Liver (tissue), 9 donors: ENCODE measurements around the gene RNASE8. TPM values are rescaled to one million over a fixed set of nuclear protein-coding genes. Genes with fewer than 3 reads are reported as not detected.
A peak's percentile ranks its signal among the peaks of the same experiment; 100 is the strongest.

ENCODE experiments used
- DNase-seq: peaks from one replicate; pipeline ENCODE4 v3.0.0-alpha.2; 2017; ENCODE audit warnings: low spot score
- H3K27ac ChIP-seq, 2 donors: one replicate each; pipeline ENCODE4 v1.7.0; 2013; ENCODE audit warnings: inconsistent platforms in 2 of 2, low read length in 2 of 2, control low read depth in 1 of 2, low read depth in 1 of 2, mild to moderate bottlenecking in 1 of 2
- H3K27me3 ChIP-seq, 4 donors: one replicate each; pipeline versions ENCODE4 v1.6.1 to v1.7.0; 2013; ENCODE audit warnings: low read length in 3 of 4, inconsistent platforms in 1 of 4, mild to moderate bottlenecking in 1 of 4, moderate library complexity in 1 of 4; ENCODE audit not compliant: control insufficient read depth in 4 of 4, insufficient read depth in 4 of 4
- H3K36me3 ChIP-seq, 4 donors: one replicate each; pipeline versions ENCODE4 v1.6.1 to v1.7.0; 2013; ENCODE audit warnings: low read length in 3 of 4, mild to moderate bottlenecking in 3 of 4, low read depth in 1 of 4, moderate library complexity in 1 of 4; ENCODE audit not compliant: control insufficient read depth in 4 of 4, insufficient read depth in 3 of 4
- H3K4me1 ChIP-seq, 4 donors: one replicate each; pipeline versions ENCODE4 v1.6.1 to v1.7.0; 2013; ENCODE audit warnings: low read length in 3 of 4, mild to moderate bottlenecking in 3 of 4, moderate library complexity in 1 of 4; ENCODE audit not compliant: control insufficient read depth in 4 of 4, insufficient read depth in 4 of 4
- H3K4me3 ChIP-seq, 3 donors: one replicate each; pipeline versions ENCODE4 v1.6.1 to v1.7.0; 2013; ENCODE audit warnings: low read length in 3 of 3, control low read depth in 1 of 3, low read depth in 1 of 3, mild to moderate bottlenecking in 1 of 3
- H3K9ac ChIP-seq, 2 donors: one replicate each; pipeline ENCODE4 v1.7.0; 2013; ENCODE audit warnings: low read length in 2 of 2, mild to moderate bottlenecking in 2 of 2, moderate library complexity in 2 of 2, control low read depth in 1 of 2, low read depth in 1 of 2
- H3K9me3 ChIP-seq, 4 donors: one replicate each; pipeline versions ENCODE4 v1.6.1 to v1.7.0; 2013; ENCODE audit warnings: low read length in 3 of 4; ENCODE audit not compliant: control insufficient read depth in 4 of 4
- CTCF ChIP-seq: fragments of 150-350 bp; IDR thresholded peaks from 2 replicates; pipeline ENCODE4 v1.5.1; 2017; ENCODE audit warnings: improper control_type of control experiment, low read depth, low read length; ENCODE audit not compliant: missing input control
- EGR1 ChIP-seq, 2 donors: IDR thresholded peaks; 2 replicates each; pipeline ENCODE4 v1.6.1; 2016 to 2018; ENCODE audit warnings: antibody characterized with exemption in 2 of 2, low read depth in 2 of 2
- FOXA1 ChIP-seq: IDR thresholded peaks from 2 replicates; pipeline ENCODE4 v1.6.1; 2016; ENCODE audit warnings: antibody characterized with exemption
- FOXA2 ChIP-seq: IDR thresholded peaks from 2 replicates; pipeline ENCODE4 v1.6.1; 2016; ENCODE audit warnings: antibody characterized with exemption
- GABPA ChIP-seq, 2 donors: IDR thresholded peaks in 1 of 2; conservative IDR thresholded peaks in 1 of 2; 2 replicates each; pipeline ENCODE4 v1.6.1; 2016; ENCODE audit warnings: antibody characterized with exemption in 2 of 2, mild to moderate bottlenecking in 1 of 2, moderate library complexity in 1 of 2
- HNF4G ChIP-seq: IDR thresholded peaks from 2 replicates; pipeline ENCODE4 v1.6.1; 2016; ENCODE audit warnings: antibody characterized with exemption
- JUND ChIP-seq, 2 donors: IDR thresholded peaks; 2 replicates each; pipeline ENCODE4 v1.6.1; 2016; ENCODE audit warnings: antibody characterized with exemption in 2 of 2
- RAD21 ChIP-seq, 2 donors: IDR thresholded peaks; 2 replicates each; pipeline ENCODE4 v1.6.1; 2016; ENCODE audit warnings: antibody characterized with exemption in 2 of 2, mild to moderate bottlenecking in 2 of 2
- RXRA ChIP-seq, 2 donors: IDR thresholded peaks; 2 replicates each; pipeline ENCODE4 v1.6.1; 2017 to 2018; ENCODE audit warnings: antibody characterized with exemption in 2 of 2, mild to moderate bottlenecking in 1 of 2
- SP1 ChIP-seq: IDR thresholded peaks from 2 replicates; pipeline ENCODE4 v1.6.1; 2018; ENCODE audit warnings: antibody characterized with exemption, mild to moderate bottlenecking
- YY1 ChIP-seq: IDR thresholded peaks from 2 replicates; pipeline ENCODE4 v1.6.1; 2016; ENCODE audit warnings: antibody characterized with exemption, mild to moderate bottlenecking
- ZBTB33 ChIP-seq: IDR thresholded peaks from 2 replicates; pipeline ENCODE4 v1.6.1; 2016; ENCODE audit warnings: antibody characterized with exemption
- WGBS: extraction: QIAGEN DNeasy Blood & Tissue Kit; methylation state at CpG from one replicate; pipeline ENCODE4 v1.1.7; 2013; 5-methylcytosine and 5-hydroxymethylcytosine counted together
- polyA plus RNA-seq, 2 donors: library from polyadenylated mRNA; stranded (reverse) in 1 of 2; unstranded in 1 of 2; fragments of 200-250 nt in 1 of 2; fragments of >200 nt in 1 of 2; fragmentation: Nextera tagmentation in 1 of 2; extraction: Ambion mirVana in 1 of 2; gene quantifications; one replicate each; pipeline versions ENCODE4 v1.2.1 to v1.2.3, GENCODE V29; 2013 to 2015
- total RNA-seq, 2 donors: library from RNA; depleted of rRNA; stranded (reverse); fragments of >200 nt; gene quantifications; one replicate each; pipeline ENCODE4 v1.2.3, GENCODE V29; 2014
- TF ChIP-seq, protein P1 (sequence below): IDR thresholded peaks from 2 replicates; pipeline ENCODE4 v1.6.1; 2016; ENCODE audit warnings: antibody characterized with exemption
- TF ChIP-seq, protein P2 (sequence below): IDR thresholded peaks from 2 replicates; pipeline ENCODE4 v1.6.1; 2016; ENCODE audit warnings: antibody characterized with exemption
- TF ChIP-seq, protein P3 (sequence below): IDR thresholded peaks from 2 replicates; pipeline ENCODE4 v1.6.1; 2016; ENCODE audit warnings: antibody characterized with exemption, mild to moderate bottlenecking
- donor health status: healthy.
- donor health status: healthy.
- donor health status: healthy.
- donor health status: healthy.
- donor health status: healthy.

The RNASE8 gene
- total and polyA plus RNA-seq, 4 donors = not detected

DNA sequence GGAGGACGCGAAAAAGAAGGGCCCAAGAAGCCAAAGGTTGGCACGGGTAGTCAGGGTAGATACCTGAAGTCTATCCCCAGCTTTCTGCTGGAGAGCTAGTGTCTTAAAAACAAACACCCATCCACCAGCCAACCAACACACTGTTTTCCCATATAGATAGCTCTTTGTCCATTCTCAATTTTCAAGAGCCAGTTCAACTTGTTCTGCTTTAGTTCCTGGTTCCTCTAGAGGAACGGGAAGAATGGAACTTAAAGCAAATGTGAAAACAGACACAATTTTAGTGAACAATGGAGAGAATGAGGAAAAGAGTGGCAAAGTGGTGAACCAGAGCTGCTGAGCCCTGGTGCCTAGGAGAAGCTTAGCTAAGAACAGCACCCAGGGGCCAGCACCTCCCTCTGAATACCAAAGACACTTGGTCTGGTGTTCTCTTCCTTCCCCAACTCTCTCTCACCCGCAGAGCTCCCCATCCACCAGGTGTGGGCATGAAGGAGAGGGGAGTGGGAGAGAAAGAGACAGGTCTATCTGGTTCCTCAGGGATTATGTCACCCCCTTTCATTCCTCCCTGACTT lies 36.6 kb upstream of the RNASE8 start:
- TF ChIP-seq RXRA (IDR thresholded peaks at IDR 0.05) (no peak), FOXA1 (no peak), RAD21 (IDR thresholded peaks at IDR 0.05) (no peak), GABPA (IDR thresholded peaks at IDR 0.05 in 1 of 2, conservative IDR thresholded peaks at IDR 0.05 in 1 of 2) (no peak), HNF4G (no peak), YY1 (no peak), SP1 (no peak), JUND (IDR thresholded peaks at IDR 0.05) (no peak), CTCF (no peak), ZBTB33 (no peak)
- TF ChIP-seq, protein P1, sequence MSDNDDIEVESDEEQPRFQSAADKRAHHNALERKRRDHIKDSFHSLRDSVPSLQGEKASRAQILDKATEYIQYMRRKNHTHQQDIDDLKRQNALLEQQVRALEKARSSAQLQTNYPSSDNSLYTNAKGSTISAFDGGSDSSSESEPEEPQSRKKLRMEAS = no peak
- TF ChIP-seq, protein P2, sequence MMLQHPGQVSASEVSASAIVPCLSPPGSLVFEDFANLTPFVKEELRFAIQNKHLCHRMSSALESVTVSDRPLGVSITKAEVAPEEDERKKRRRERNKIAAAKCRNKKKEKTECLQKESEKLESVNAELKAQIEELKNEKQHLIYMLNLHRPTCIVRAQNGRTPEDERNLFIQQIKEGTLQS = no peak
- Histone ChIP-seq H3K4me3 (no peak overlapping the region), H3K9me3 (no peaks in the 10 kb centered on the region), H3K36me3 (peaks cover 8 to 45% (median 44%) of the 10 kb centered on the region in 4 donors), H3K4me1 (peaks cover 0 to 67% (median 40%) of the 10 kb centered on the region in 4 donors), H3K9ac (no peak overlapping the region), H3K27ac (no peak overlapping the region), H3K27me3 (no peaks in the 10 kb centered on the region)
- WGBS = 89% methylated on average over 5 of the region's 5 CpGs
- no peak for DNase-seq

DNA sequence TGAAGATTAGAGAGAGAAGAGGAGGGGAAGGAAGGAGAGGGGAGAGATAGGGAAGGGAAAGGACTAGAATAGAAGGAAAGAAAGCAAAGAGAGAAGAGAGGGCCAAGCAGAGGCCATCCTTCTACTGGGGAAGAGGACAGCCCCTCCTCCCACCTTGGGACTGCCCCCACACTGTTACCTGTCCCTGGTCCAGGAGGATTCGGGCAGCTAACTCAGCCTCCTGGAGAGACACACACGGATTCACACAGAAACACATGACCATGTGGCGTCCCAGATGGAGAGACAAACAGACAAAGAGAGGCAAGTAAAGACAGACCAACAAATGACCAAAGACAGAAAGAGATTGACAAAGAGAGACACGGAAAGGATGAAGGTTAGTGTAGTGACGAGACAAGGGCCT lies 34.9 kb upstream of the RNASE8 start:
- Histone ChIP-seq H3K9ac (no peak overlapping the region), H3K9me3 (no peaks in the 10 kb centered on the region), H3K36me3 (peaks cover 6 to 39% (median 34%) of the 10 kb centered on the region in 4 donors), H3K4me1 (peaks cover 3 to 59% (median 41%) of the 10 kb centered on the region in 4 donors), H3K4me3 (peak overlapping the region in 1 of 3 donors; percentile 28), H3K27me3 (no peaks in the 10 kb centered on the region), H3K27ac (peak overlapping the region; percentile 77 to 87)
- no peak for TF ChIP-seq RXRA (IDR thresholded peaks at IDR 0.05)
- TF ChIP-seq SP1 = no peak
- no peak for TF ChIP-seq EGR1 (IDR thresholded peaks at IDR 0.05; ENCODE audit: low read depth in 2 of 2)
- TF ChIP-seq, protein P3, sequence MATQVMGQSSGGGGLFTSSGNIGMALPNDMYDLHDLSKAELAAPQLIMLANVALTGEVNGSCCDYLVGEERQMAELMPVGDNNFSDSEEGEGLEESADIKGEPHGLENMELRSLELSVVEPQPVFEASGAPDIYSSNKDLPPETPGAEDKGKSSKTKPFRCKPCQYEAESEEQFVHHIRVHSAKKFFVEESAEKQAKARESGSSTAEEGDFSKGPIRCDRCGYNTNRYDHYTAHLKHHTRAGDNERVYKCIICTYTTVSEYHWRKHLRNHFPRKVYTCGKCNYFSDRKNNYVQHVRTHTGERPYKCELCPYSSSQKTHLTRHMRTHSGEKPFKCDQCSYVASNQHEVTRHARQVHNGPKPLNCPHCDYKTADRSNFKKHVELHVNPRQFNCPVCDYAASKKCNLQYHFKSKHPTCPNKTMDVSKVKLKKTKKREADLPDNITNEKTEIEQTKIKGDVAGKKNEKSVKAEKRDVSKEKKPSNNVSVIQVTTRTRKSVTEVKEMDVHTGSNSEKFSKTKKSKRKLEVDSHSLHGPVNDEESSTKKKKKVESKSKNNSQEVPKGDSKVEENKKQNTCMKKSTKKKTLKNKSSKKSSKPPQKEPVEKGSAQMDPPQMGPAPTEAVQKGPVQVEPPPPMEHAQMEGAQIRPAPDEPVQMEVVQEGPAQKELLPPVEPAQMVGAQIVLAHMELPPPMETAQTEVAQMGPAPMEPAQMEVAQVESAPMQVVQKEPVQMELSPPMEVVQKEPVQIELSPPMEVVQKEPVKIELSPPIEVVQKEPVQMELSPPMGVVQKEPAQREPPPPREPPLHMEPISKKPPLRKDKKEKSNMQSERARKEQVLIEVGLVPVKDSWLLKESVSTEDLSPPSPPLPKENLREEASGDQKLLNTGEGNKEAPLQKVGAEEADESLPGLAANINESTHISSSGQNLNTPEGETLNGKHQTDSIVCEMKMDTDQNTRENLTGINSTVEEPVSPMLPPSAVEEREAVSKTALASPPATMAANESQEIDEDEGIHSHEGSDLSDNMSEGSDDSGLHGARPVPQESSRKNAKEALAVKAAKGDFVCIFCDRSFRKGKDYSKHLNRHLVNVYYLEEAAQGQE = no peak
- no peak for TF ChIP-seq FOXA2
- no peak for TF ChIP-seq GABPA (IDR thresholded peaks at IDR 0.05 in 1 of 2, conservative IDR thresholded peaks at IDR 0.05 in 1 of 2)
- TF ChIP-seq FOXA1 = no peak
- 35% methylated on average over 5 of the region's 5 CpGs for WGBS
- no peak for DNase-seq
